DOHH2 (cell line): ENCODE measurements around the gene FOXK2.

Experiments
- EZH2phosphoT487 ChIP-seq: fragments of 200-600 bp; sonication (generic); IDR thresholded peaks from 2 replicates; pipeline ENCODE4 v1.6.1; 2017; ENCODE audit warnings: borderline replicate concordance, mild to moderate bottlenecking, antibody characterized with exemption, low read length, moderate library complexity, mixed read lengths
- TF ChIP-seq, protein P1 (sequence below): fragments of 200-600 bp; sonication (generic); IDR thresholded peaks from one replicate; pipeline ENCODE4 v1.5.1; 2014; ENCODE audit warnings: antibody characterized with exemption, mild to moderate bottlenecking, low read depth, low read length; ENCODE audit not compliant: poor library complexity, severe bottlenecking

DNA sequence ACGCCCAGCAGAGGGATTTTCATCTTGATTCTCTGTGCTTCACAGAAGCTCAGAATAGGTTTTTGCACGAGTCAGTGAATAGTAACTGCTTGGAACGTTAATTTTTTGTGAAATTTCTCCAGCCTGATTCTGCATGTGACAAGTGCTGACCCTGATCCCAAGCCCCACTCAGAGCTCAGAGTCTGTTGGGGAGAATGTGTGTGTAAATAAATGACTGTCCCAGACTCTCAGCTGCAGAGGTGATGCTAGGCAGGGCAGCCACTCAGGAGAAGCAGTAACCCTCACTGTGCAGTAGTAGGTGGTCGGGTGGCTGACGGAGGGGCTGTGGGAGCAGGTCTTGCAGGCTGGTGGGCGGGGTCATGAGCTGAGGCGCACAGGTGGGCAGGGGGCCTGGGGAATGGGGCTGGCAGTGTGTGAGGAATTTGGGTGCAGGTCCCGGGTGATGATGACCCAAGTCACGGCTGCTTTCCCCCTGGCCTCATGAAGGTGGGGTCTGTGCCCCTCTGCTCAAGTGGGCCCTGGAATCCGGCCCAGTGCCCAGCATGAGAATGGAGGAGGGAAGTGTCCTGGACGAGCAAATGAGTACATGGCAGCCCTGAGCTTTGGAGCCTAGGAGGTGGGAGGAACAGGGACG, 16.3 kb upstream of the FOXK2 start:
- TF ChIP-seq, protein P1, sequence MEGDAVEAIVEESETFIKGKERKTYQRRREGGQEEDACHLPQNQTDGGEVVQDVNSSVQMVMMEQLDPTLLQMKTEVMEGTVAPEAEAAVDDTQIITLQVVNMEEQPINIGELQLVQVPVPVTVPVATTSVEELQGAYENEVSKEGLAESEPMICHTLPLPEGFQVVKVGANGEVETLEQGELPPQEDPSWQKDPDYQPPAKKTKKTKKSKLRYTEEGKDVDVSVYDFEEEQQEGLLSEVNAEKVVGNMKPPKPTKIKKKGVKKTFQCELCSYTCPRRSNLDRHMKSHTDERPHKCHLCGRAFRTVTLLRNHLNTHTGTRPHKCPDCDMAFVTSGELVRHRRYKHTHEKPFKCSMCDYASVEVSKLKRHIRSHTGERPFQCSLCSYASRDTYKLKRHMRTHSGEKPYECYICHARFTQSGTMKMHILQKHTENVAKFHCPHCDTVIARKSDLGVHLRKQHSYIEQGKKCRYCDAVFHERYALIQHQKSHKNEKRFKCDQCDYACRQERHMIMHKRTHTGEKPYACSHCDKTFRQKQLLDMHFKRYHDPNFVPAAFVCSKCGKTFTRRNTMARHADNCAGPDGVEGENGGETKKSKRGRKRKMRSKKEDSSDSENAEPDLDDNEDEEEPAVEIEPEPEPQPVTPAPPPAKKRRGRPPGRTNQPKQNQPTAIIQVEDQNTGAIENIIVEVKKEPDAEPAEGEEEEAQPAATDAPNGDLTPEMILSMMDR, result no peak
- no peak for TF ChIP-seq EZH2phosphoT487
